ENCODE data around the gene CCDC6. TPM values are rescaled to one million over a fixed set of nuclear protein-coding genes. Genes with fewer than 3 reads are reported as not detected.

The CCDC6 gene
- total RNA-seq, 4 donors from 2014 or later, result 53.2 to 72.4 (median 66.4) TPM

DNA sequence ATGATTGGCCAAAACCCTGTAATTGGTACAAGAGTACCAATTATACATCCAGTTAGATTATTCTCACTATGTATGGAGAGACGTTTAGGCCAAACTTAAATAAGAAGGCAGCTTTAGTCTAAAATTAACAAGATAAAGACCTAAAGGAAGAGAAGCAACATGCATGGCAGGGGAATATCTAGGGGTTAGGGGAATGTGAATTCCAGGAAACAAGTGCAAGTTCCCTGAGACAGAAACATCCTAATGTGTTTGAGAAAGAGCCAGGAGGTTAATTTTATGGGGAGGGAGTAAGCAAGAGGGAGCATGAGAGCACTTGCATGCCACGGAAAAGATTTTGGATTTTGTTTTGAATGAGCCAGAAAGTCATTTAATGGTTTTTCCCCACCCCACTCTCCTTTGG, 39.6 kb upstream of the CCDC6 start:
- Histone ChIP-seq H3K4me1 (no peaks in the 10 kb centered on the region), H3K27ac (no peak overlapping the region), H3K9me3 (no peaks in the 10 kb centered on the region), H3K4me3 (no peak overlapping the region), H3K27me3 (no peaks in the 10 kb centered on the region), H3K36me3 (no peaks in the 10 kb centered on the region)
- TF ChIP-seq POLR2A (IDR thresholded peaks at IDR 0.05), result no peak
- TF ChIP-seq, protein P1, sequence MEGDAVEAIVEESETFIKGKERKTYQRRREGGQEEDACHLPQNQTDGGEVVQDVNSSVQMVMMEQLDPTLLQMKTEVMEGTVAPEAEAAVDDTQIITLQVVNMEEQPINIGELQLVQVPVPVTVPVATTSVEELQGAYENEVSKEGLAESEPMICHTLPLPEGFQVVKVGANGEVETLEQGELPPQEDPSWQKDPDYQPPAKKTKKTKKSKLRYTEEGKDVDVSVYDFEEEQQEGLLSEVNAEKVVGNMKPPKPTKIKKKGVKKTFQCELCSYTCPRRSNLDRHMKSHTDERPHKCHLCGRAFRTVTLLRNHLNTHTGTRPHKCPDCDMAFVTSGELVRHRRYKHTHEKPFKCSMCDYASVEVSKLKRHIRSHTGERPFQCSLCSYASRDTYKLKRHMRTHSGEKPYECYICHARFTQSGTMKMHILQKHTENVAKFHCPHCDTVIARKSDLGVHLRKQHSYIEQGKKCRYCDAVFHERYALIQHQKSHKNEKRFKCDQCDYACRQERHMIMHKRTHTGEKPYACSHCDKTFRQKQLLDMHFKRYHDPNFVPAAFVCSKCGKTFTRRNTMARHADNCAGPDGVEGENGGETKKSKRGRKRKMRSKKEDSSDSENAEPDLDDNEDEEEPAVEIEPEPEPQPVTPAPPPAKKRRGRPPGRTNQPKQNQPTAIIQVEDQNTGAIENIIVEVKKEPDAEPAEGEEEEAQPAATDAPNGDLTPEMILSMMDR (IDR thresholded peaks at IDR 0.05), result no peak
- no peak for DNase-seq
- intact Hi-C loops (cut with DNase I; ENCODE audit: low total_unique reads), result no loop called here

DNA sequence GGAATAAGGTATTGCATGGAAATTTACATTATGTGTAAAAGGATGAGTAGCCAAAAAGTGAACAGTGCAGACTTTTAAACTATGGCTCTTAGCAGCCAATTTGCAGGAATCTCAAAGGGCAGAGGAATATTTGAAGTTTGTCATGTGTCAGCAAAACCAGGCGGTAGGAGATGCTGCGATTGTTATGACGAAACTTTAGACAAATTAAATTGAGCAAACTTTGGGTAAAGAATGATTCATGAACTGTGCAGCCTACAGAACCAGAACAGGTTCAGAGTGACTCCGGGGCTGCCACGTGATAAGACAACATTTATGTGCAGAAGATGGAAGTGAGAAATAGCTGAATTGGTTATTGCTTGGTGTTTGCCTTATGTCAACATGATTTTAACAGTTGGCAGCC, 39.2 kb upstream of the CCDC6 start:
- Histone ChIP-seq H3K9me3 (no peaks in the 10 kb centered on the region), H3K27ac (no peak overlapping the region), H3K27me3 (no peaks in the 10 kb centered on the region), H3K4me1 (no peaks in the 10 kb centered on the region), H3K36me3 (no peaks in the 10 kb centered on the region), H3K4me3 (no peak overlapping the region)
- intact Hi-C loops (cut with DNase I; ENCODE audit: low total_unique reads), result no loop called here
- no peak for DNase-seq
- TF ChIP-seq, protein P1 (IDR thresholded peaks at IDR 0.05), result no peak
- no peak for TF ChIP-seq POLR2A (IDR thresholded peaks at IDR 0.05)

DNA sequence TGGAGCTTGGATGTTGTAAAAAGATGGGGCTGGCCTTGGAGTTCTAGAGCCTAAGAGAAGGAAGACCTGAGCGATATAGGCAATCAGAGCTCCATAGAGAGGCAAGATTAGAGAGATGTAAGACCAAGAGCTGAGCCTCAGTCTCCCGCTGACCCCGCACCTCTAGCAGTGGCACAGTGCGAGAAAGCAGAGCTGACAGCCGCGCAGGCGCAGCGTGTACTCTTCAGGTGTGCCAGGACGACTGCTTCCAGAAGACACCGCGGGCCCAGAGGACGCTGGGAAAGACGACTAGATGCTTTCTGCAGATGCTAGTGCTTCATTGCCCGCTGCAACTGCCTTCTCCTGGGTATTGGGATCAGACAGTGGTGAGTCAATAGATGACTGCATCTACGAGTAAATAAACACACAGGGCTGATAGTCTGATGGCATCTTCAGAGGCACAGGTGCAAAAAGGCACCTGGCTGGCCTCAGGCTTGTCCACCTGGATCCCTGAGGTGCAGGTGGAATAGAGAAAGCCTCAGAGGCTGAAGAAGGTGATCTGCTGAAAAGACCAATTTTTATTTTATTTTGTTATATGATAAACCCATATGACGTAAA, 38.1 kb upstream of the CCDC6 start:
- H3K27me3 ChIP-seq, result no peaks in the 10 kb centered on the region
- no peaks in the 10 kb centered on the region for H3K36me3 ChIP-seq
- no peak overlapping the region for H3K27ac ChIP-seq
- no peaks in the 10 kb centered on the region for H3K9me3 ChIP-seq
- intact Hi-C loops (cut with DNase I; ENCODE audit: low total_unique reads), result no loop called here
- H3K4me1 ChIP-seq, result no peaks in the 10 kb centered on the region
- no peak overlapping the region for H3K4me3 ChIP-seq
- no peak for DNase-seq
- TF ChIP-seq POLR2A (IDR thresholded peaks at IDR 0.05), result no peak
- TF ChIP-seq, protein P1 (IDR thresholded peaks at IDR 0.05), result no peak

DNA sequence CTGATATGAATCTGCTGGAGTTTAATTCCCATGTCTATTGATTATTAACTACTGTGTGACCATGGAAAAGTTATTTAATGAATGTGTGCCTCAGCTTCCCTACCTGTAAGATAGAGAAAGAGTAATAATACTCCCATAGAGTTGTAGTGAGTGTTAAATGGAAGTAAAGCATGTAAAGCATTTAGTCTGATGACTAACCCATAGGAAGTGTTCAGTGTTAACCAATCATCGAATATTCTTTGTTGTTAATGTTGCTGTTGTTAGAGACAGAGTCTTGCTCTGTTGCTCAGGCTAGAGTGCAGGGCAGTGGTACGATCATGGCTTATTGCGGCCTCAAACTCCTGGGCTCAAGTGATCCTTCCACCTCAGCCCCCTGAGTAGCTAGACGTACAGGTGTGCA, 36.2 kb upstream of the CCDC6 start:
- H3K9me3 ChIP-seq, result no peaks in the 10 kb centered on the region
- no peak for TF ChIP-seq POLR2A (IDR thresholded peaks at IDR 0.05)
- TF ChIP-seq, protein P1 (IDR thresholded peaks at IDR 0.05), result no peak
- H3K4me3 ChIP-seq, result no peak overlapping the region
- intact Hi-C loops (cut with DNase I; ENCODE audit: low total_unique reads), result no loop called here
- H3K27ac ChIP-seq, result no peak overlapping the region
- no peaks in the 10 kb centered on the region for H3K36me3 ChIP-seq
- DNase-seq, result no peak
- H3K27me3 ChIP-seq, result no peaks in the 10 kb centered on the region
- no peaks in the 10 kb centered on the region for H3K4me1 ChIP-seq

DNA sequence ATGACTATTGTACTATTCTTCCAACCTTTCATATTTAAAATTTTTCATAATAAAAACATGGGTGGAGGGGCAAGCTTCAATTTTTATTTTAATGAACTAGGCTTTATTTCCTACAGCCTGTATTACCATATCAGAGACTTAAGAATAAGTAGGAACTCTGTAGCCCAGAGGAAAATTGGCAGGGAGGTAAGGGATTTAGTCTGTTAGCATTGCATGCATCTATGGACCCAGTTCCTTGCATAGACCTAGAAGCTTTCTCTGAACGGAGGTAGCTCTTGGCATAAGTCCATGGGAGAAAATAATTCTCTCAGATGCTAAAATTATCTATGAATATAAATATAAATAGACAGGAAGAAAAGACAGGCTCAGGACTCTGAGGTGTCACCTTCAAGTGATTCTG, 31.4 kb upstream of the CCDC6 start:
- Histone ChIP-seq H3K4me1 (no peaks in the 10 kb centered on the region), H3K27ac (no peak overlapping the region), H3K4me3 (no peak overlapping the region), H3K27me3 (no peaks in the 10 kb centered on the region), H3K9me3 (no peaks in the 10 kb centered on the region), H3K36me3 (no peaks in the 10 kb centered on the region)
- no peak for DNase-seq
- intact Hi-C loops (cut with DNase I; ENCODE audit: low total_unique reads), result no loop called here
- TF ChIP-seq, protein P1 (IDR thresholded peaks at IDR 0.05), result no peak
- TF ChIP-seq POLR2A (IDR thresholded peaks at IDR 0.05), result no peak
